ENCODE results near the gene DAND5. TPM values are rescaled to one million over a fixed set of nuclear protein-coding genes. Genes with fewer than 3 reads are reported as not detected.

Gene DAND5
- total RNA-seq, 2 experiments from 2014 or later, result not detected

- intact Hi-C loops (cut with micrococcal nuclease), result no loop called here
- H3K4me3 Mint-ChIP-seq, result no peak overlapping the region
- H3K27ac Mint-ChIP-seq, result no peak overlapping the region
- no peaks in the 10 kb centered on the region for H3K36me3 Mint-ChIP-seq (ENCODE audit: low read depth)
- no peak for TF ChIP-seq CTCF (IDR thresholded peaks at IDR 0.05)
- H3K9me3 Mint-ChIP-seq, result no peaks in the 10 kb centered on the region
- ATAC-seq, result no peak
- ChIA-PET CTCF (interaction anchor here (0.8 to 4.7 kb wide), 6 partner anchors 22 to 90 kb away, joined by 3 to 21 read pairs (median 5); no protein-coding TSS in a partner anchor), POLR2A (interaction anchor here (1.5 kb wide), 1 partner anchor 10 kb away, joined by 5 read pairs; no protein-coding TSS in a partner anchor)
- peaks cover 5% of the 10 kb centered on the region for H3K27me3 Mint-ChIP-seq
- DNase-seq, result no peak
- H3K4me1 Mint-ChIP-seq (ENCODE audit: low read depth), result no peaks in the 10 kb centered on the region
Measured at GRCh38 chr19:13004273-13004672, 34.9 kb downstream of the DAND5 start.

- CTCF ChIA-PET, result interaction anchor here (1.0 to 4.7 kb wide), 8 partner anchors 20 to 89 kb away, joined by 3 to 21 read pairs (median 8); no protein-coding TSS in a partner anchor
- Mint-ChIP-seq H3K9me3 (no peaks in the 10 kb centered on the region), H3K4me3 (no peak overlapping the region), H3K27ac (no peak overlapping the region), H3K27me3 (peaks cover 8% of the 10 kb centered on the region), H3K36me3 (ENCODE audit: low read depth) (no peaks in the 10 kb centered on the region), H3K4me1 (ENCODE audit: low read depth) (no peaks in the 10 kb centered on the region)
- ATAC-seq (no peak), DNase-seq (no peak)
- POLR2A ChIA-PET, result interaction anchor here (1.5 kb wide), 1 partner anchor 11 kb away, joined by 5 read pairs; no protein-coding TSS in a partner anchor
- intact Hi-C loops (cut with micrococcal nuclease), result no loop called here
- no peak for TF ChIP-seq CTCF (IDR thresholded peaks at IDR 0.05)
Measured at GRCh38 chr19:13005253-13005652, 35.9 kb downstream of the DAND5 start.

GRCh38 chr19:13005861-13006370 lies 36.5 kb downstream of the DAND5 start:
- CTCF ChIA-PET, result interaction anchor here (1.0 to 4.7 kb wide), 9 partner anchors 20 to 88 kb away, joined by 3 to 21 read pairs (median 7); no protein-coding TSS in a partner anchor
- Mint-ChIP-seq H3K27me3 (peaks cover 14% of the 10 kb centered on the region), H3K9me3 (no peaks in the 10 kb centered on the region), H3K27ac (no peak overlapping the region), H3K36me3 (ENCODE audit: low read depth) (no peaks in the 10 kb centered on the region), H3K4me3 (no peak overlapping the region), H3K4me1 (ENCODE audit: low read depth) (no peaks in the 10 kb centered on the region)
- intact Hi-C loops (cut with micrococcal nuclease), result no loop called here
- no peak for ATAC-seq
- no peak for TF ChIP-seq CTCF (IDR thresholded peaks at IDR 0.05)
- POLR2A ChIA-PET, result interaction anchor here (0.6 to 1.5 kb wide), 2 partner anchors 12 to 36 kb away, joined by 3 to 5 read pairs; no protein-coding TSS in a partner anchor
- no peak for DNase-seq

GRCh38 chr19:13006431-13007281 lies 37.3 kb downstream of the DAND5 start:
- Mint-ChIP-seq H3K36me3 (ENCODE audit: low read depth) (no peaks in the 10 kb centered on the region), H3K27me3 (peaks cover 21% of the 10 kb centered on the region), H3K9me3 (no peaks in the 10 kb centered on the region), H3K4me1 (ENCODE audit: low read depth) (peaks cover 2% of the 10 kb centered on the region), H3K4me3 (no peak overlapping the region), H3K27ac (no peak overlapping the region)
- intact Hi-C loops (cut with micrococcal nuclease), result no loop called here
- DNase-seq, result no peak
- POLR2A ChIA-PET, result interaction anchor here (0.6 kb wide), 1 partner anchor 36 kb away, joined by 3 read pairs; no protein-coding TSS in a partner anchor
- no peak for TF ChIP-seq CTCF (IDR thresholded peaks at IDR 0.05)
- ATAC-seq, result no peak
- CTCF ChIA-PET, result interaction anchor here (1.6 to 4.7 kb wide), 8 partner anchors 21 to 87 kb away, joined by 3 to 21 read pairs (median 8); no protein-coding TSS in a partner anchor

Data from activated CD8-positive, alpha-beta T cell treated with anti-CD3 and anti-CD28 coated beads for 36 hours (primary cell).